Liver (tissue), 9 donors: ENCODE data around the gene DOCK6. TPM values are rescaled to one million over a fixed set of nuclear protein-coding genes. Genes with fewer than 3 reads are reported as not detected.
A peak's percentile ranks its signal among the peaks of the same experiment; 100 is the strongest.

ENCODE experiments used
- DNase-seq: peaks from one replicate; pipeline ENCODE4 v3.0.0-alpha.2; 2017; ENCODE audit warnings: low spot score
- H3K27ac ChIP-seq, 2 donors: one replicate each; pipeline ENCODE4 v1.7.0; 2013; ENCODE audit warnings: inconsistent platforms in 2 of 2, low read length in 2 of 2, control low read depth in 1 of 2, low read depth in 1 of 2, mild to moderate bottlenecking in 1 of 2
- H3K27me3 ChIP-seq, 4 donors: one replicate each; pipeline versions ENCODE4 v1.6.1 to v1.7.0; 2013; ENCODE audit warnings: low read length in 3 of 4, inconsistent platforms in 1 of 4, mild to moderate bottlenecking in 1 of 4, moderate library complexity in 1 of 4; ENCODE audit not compliant: control insufficient read depth in 4 of 4, insufficient read depth in 4 of 4
- H3K36me3 ChIP-seq, 4 donors: one replicate each; pipeline versions ENCODE4 v1.6.1 to v1.7.0; 2013; ENCODE audit warnings: low read length in 3 of 4, mild to moderate bottlenecking in 3 of 4, low read depth in 1 of 4, moderate library complexity in 1 of 4; ENCODE audit not compliant: control insufficient read depth in 4 of 4, insufficient read depth in 3 of 4
- H3K4me1 ChIP-seq, 4 donors: one replicate each; pipeline versions ENCODE4 v1.6.1 to v1.7.0; 2013; ENCODE audit warnings: low read length in 3 of 4, mild to moderate bottlenecking in 3 of 4, moderate library complexity in 1 of 4; ENCODE audit not compliant: control insufficient read depth in 4 of 4, insufficient read depth in 4 of 4
- H3K4me3 ChIP-seq, 3 donors: one replicate each; pipeline versions ENCODE4 v1.6.1 to v1.7.0; 2013; ENCODE audit warnings: low read length in 3 of 3, control low read depth in 1 of 3, low read depth in 1 of 3, mild to moderate bottlenecking in 1 of 3
- H3K9ac ChIP-seq, 2 donors: one replicate each; pipeline ENCODE4 v1.7.0; 2013; ENCODE audit warnings: low read length in 2 of 2, mild to moderate bottlenecking in 2 of 2, moderate library complexity in 2 of 2, control low read depth in 1 of 2, low read depth in 1 of 2
- H3K9me3 ChIP-seq, 4 donors: one replicate each; pipeline versions ENCODE4 v1.6.1 to v1.7.0; 2013; ENCODE audit warnings: low read length in 3 of 4; ENCODE audit not compliant: control insufficient read depth in 4 of 4
- ATF3 ChIP-seq: IDR thresholded peaks from 2 replicates; pipeline ENCODE4 v1.6.1; 2016; ENCODE audit warnings: antibody characterized with exemption
- CTCF ChIP-seq: fragments of 150-350 bp; IDR thresholded peaks from 2 replicates; pipeline ENCODE4 v1.5.1; 2017; ENCODE audit warnings: improper control_type of control experiment, low read depth, low read length; ENCODE audit not compliant: missing input control
- EGR1 ChIP-seq, 2 donors: IDR thresholded peaks; 2 replicates each; pipeline ENCODE4 v1.6.1; 2016 to 2018; ENCODE audit warnings: antibody characterized with exemption in 2 of 2, low read depth in 2 of 2
- FOXA1 ChIP-seq: IDR thresholded peaks from 2 replicates; pipeline ENCODE4 v1.6.1; 2016; ENCODE audit warnings: antibody characterized with exemption
- FOXA2 ChIP-seq: IDR thresholded peaks from 2 replicates; pipeline ENCODE4 v1.6.1; 2016; ENCODE audit warnings: antibody characterized with exemption
- GABPA ChIP-seq, 2 donors: IDR thresholded peaks in 1 of 2; conservative IDR thresholded peaks in 1 of 2; 2 replicates each; pipeline ENCODE4 v1.6.1; 2016; ENCODE audit warnings: antibody characterized with exemption in 2 of 2, mild to moderate bottlenecking in 1 of 2, moderate library complexity in 1 of 2
- HNF4A ChIP-seq, 2 donors: conservative IDR thresholded peaks; 2 replicates each; pipeline ENCODE4 v1.6.1; 2016; ENCODE audit warnings: antibody characterized with exemption in 2 of 2, mild to moderate bottlenecking in 2 of 2
- HNF4G ChIP-seq: IDR thresholded peaks from 2 replicates; pipeline ENCODE4 v1.6.1; 2016; ENCODE audit warnings: antibody characterized with exemption
- JUND ChIP-seq, 2 donors: IDR thresholded peaks; 2 replicates each; pipeline ENCODE4 v1.6.1; 2016; ENCODE audit warnings: antibody characterized with exemption in 2 of 2
- MAX ChIP-seq: IDR thresholded peaks from 2 replicates; pipeline ENCODE4 v1.6.1; 2016; ENCODE audit warnings: antibody characterized with exemption
- NR2F2 ChIP-seq: IDR thresholded peaks from 2 replicates; pipeline ENCODE4 v1.6.1; 2016; ENCODE audit warnings: antibody characterized with exemption
- RAD21 ChIP-seq, 2 donors: IDR thresholded peaks; 2 replicates each; pipeline ENCODE4 v1.6.1; 2016; ENCODE audit warnings: antibody characterized with exemption in 2 of 2, mild to moderate bottlenecking in 2 of 2
- REST ChIP-seq: IDR thresholded peaks from 2 replicates; pipeline ENCODE4 v1.6.1; 2016; ENCODE audit warnings: antibody characterized with exemption, mild to moderate bottlenecking
- RXRA ChIP-seq, 2 donors: IDR thresholded peaks; 2 replicates each; pipeline ENCODE4 v1.6.1; 2017 to 2018; ENCODE audit warnings: antibody characterized with exemption in 2 of 2, mild to moderate bottlenecking in 1 of 2
- SP1 ChIP-seq: IDR thresholded peaks from 2 replicates; pipeline ENCODE4 v1.6.1; 2018; ENCODE audit warnings: antibody characterized with exemption, mild to moderate bottlenecking
- TAF1 ChIP-seq: conservative IDR thresholded peaks from 2 replicates; pipeline ENCODE4 v1.6.1; 2016; ENCODE audit warnings: antibody characterized with exemption, mild to moderate bottlenecking
- YY1 ChIP-seq: IDR thresholded peaks from 2 replicates; pipeline ENCODE4 v1.6.1; 2016; ENCODE audit warnings: antibody characterized with exemption, mild to moderate bottlenecking
- WGBS: extraction: QIAGEN DNeasy Blood & Tissue Kit; methylation state at CpG from one replicate; pipeline ENCODE4 v1.1.7; 2013; 5-methylcytosine and 5-hydroxymethylcytosine counted together
- polyA plus RNA-seq, 2 donors: library from polyadenylated mRNA; stranded (reverse) in 1 of 2; unstranded in 1 of 2; fragments of 200-250 nt in 1 of 2; fragments of >200 nt in 1 of 2; fragmentation: Nextera tagmentation in 1 of 2; extraction: Ambion mirVana in 1 of 2; gene quantifications; one replicate each; pipeline versions ENCODE4 v1.2.1 to v1.2.3, GENCODE V29; 2013 to 2015
- total RNA-seq, 2 donors: library from RNA; depleted of rRNA; stranded (reverse); fragments of >200 nt; gene quantifications; one replicate each; pipeline ENCODE4 v1.2.3, GENCODE V29; 2014
- TF ChIP-seq, protein P1 (sequence below): IDR thresholded peaks from 2 replicates; pipeline ENCODE4 v1.6.1; 2016; ENCODE audit warnings: antibody characterized with exemption
- donor health status: healthy.
- donor health status: healthy.
- donor health status: healthy.
- donor health status: healthy.
- donor health status: healthy.

Gene DOCK6
- total and polyA plus RNA-seq, 4 donors = 4.9 to 15.8 (median 13.7) TPM

DNA sequence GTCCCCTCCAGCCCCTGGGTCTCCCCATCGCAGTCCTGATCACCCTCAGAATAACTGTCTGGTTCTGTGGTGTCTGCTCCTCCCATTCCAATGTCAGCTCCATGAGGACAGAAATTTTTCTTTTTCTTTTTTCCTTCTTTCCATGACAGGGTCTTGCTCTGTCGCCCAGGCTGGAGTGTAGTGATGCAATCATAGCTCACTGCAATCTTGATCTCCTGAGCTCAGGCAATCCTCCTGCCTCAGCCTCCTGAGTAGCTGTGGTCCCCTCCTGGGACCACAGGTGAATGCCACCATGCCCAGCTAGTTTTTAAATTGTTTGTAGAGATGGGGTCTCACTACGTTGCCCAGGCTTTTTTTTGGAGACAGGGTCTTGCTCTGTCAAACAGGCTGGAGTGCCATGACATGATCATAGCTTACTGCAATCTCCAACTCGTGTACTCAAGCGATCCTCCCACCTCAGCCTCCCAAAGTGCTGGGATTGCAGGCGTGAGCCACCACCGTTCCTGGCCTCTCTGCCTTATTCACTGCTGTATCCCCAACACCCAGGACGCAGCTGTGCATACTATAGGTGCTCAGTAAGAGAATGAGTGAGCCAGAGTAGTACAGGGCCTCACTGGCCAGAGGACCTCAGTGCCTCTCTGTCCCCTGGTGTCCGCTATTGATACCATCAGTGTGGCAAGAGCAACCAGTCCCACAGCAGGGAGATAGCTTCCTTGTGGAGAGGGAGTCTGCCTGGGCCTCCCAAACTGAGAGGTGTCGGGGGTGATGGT lies 5.2 kb upstream of the DOCK6 start:
- WGBS = 94% methylated on average over 10 of the region's 10 CpGs
- TF ChIP-seq FOXA1 = no peak
- TF ChIP-seq YY1 = no peak
- TF ChIP-seq CTCF = no peak
- TF ChIP-seq RXRA (IDR thresholded peaks at IDR 0.05) = no peak
- TF ChIP-seq JUND (IDR thresholded peaks at IDR 0.05) = no peak
- TF ChIP-seq ATF3 = no peak
- no peak for TF ChIP-seq SP1
- no peak for TF ChIP-seq HNF4G
- no peak for TF ChIP-seq RAD21 (IDR thresholded peaks at IDR 0.05)
- TF ChIP-seq NR2F2 = no peak

GRCh38 chr19:11265785-11266236 lies 3.5 kb upstream of the DOCK6 start:
- peak; percentile 51 for DNase-seq
- Histone ChIP-seq H3K4me3 (no peak overlapping the region), H3K9me3 (no peaks in the 10 kb centered on the region), H3K27me3 (no peaks in the 10 kb centered on the region), H3K36me3 (no peaks in the 10 kb centered on the region), H3K27ac (no peak overlapping the region), H3K9ac (no peak overlapping the region), H3K4me1 (peaks cover 0 to 12% (median 6%) of the 10 kb centered on the region in 4 donors)
- 47% methylated on average over 11 of the region's 11 CpGs for WGBS
- TF ChIP-seq RXRA (IDR thresholded peaks at IDR 0.05) (peak; percentile 57 to 80), FOXA2 (peak; percentile 78), MAX (peak; percentile 81), HNF4G (peak; percentile 82), FOXA1 (peak; percentile 67), TAF1 (no peak), HNF4A (conservative IDR thresholded peaks at IDR 0.05) (peak; percentile 88 to 91), GABPA (IDR thresholded peaks at IDR 0.05 in 1 of 2, conservative IDR thresholded peaks at IDR 0.05 in 1 of 2) (peak in 1 of 2 donors; percentile 42), SP1 (peak; percentile 82), ATF3 (no peak), RAD21 (IDR thresholded peaks at IDR 0.05) (peak; percentile 15 to 43), NR2F2 (no peak), EGR1 (IDR thresholded peaks at IDR 0.05; ENCODE audit: low read depth in 2 of 2) (no peak), REST (peak; percentile 34), YY1 (peak; percentile 42), JUND (IDR thresholded peaks at IDR 0.05) (peak in 1 of 2 donors; percentile 60), CTCF (no peak)
- TF ChIP-seq, protein P1, sequence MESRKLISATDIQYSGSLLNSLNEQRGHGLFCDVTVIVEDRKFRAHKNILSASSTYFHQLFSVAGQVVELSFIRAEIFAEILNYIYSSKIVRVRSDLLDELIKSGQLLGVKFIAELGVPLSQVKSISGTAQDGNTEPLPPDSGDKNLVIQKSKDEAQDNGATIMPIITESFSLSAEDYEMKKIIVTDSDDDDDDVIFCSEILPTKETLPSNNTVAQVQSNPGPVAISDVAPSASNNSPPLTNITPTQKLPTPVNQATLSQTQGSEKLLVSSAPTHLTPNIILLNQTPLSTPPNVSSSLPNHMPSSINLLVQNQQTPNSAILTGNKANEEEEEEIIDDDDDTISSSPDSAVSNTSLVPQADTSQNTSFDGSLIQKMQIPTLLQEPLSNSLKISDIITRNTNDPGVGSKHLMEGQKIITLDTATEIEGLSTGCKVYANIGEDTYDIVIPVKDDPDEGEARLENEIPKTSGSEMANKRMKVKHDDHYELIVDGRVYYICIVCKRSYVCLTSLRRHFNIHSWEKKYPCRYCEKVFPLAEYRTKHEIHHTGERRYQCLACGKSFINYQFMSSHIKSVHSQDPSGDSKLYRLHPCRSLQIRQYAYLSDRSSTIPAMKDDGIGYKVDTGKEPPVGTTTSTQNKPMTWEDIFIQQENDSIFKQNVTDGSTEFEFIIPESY = no peak

More for the DNA sequence above, 5.2 kb upstream of the DOCK6 start:
- H3K9me3 ChIP-seq = no peaks in the 10 kb centered on the region
- no peak overlapping the region for H3K27ac ChIP-seq
- no peak for DNase-seq
- H3K9ac ChIP-seq = no peak overlapping the region
- H3K4me1 ChIP-seq = peaks cover 0 to 12% (median 5%) of the 10 kb centered on the region in 4 donors
- H3K36me3 ChIP-seq = no peaks in the 10 kb centered on the region
- no peaks in the 10 kb centered on the region for H3K27me3 ChIP-seq
- no peak overlapping the region for H3K4me3 ChIP-seq
